HS-27A (cell line): ENCODE measurements around the gene THAP5.

Source experiments
- DNase-seq: peaks from one replicate; pipeline ENCODE4 v3.0.0-alpha.2; 2012; ENCODE audit warnings: low read depth, missing footprints

THAP5 gene

DNA sequence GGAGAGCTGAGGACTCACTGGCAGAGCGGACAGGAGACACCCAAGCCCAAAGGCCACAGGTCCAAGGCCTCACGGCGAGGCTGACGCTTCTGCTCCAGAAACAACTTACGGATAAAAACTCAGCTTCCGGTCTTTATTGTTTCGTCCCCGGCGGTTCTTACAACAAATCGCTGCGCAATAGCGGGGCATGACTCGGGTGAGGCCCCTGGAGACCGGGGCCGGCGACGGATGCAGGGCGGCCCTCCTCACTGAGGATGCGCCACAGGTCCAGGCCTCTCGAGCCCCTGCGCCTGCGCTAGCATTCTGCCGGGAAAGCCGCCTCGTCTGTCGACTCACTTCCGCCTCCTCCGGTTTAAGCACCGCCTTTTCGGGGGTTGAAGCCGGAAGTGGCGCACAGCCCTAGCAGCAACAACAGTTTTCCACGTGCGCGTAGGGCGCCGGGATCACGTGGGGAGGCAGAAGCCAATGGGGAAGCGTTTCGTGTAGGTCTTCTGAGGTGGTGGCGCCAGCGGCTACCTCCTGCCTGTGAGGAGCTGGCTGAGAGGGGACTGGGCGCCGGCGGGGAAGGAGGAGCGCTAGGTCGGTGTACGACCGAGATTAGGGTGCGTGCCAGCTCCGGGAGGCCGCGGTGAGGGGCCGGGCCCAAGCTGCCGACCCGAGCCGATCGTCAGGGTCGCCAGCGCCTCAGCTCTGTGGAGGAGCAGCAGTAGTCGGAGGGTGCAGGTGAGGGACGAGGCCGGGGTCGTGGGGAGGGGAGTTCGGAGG is at the start of gene THAP5, which contains the start of gene DNAJB9:
THAP5 (minus strand) TSS at position 326 of the 765 bp plus-strand sequence; CDS start at position 189, 137 bp downstream.
DNAJB9 (plus strand) TSS at position 494 of the 765 bp plus-strand sequence. CDS start 1,853 bp downstream, outside the sequence.
- peak; percentile 90 for DNase-seq

DNA sequence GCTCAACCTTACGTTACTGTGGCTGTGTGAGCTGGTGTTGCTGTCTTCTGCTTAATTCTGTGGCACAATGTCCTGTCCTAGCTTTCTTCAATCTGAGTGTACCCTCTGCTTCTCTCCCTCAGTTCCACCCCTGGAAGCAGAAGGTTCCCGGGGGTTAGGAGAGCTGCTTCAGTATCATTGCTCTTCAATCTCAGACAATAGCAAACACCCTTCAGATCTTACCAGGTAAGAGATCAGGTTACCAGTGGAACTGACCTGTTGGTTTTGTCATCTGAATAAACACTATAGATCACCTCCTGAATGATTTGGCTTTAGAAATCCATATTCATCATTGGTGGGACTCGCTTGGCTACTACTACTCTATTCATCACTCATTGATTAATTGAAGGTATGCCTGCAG is 48.5 kb upstream of the THAP5 start:
- DNase-seq, result no peak

DNA sequence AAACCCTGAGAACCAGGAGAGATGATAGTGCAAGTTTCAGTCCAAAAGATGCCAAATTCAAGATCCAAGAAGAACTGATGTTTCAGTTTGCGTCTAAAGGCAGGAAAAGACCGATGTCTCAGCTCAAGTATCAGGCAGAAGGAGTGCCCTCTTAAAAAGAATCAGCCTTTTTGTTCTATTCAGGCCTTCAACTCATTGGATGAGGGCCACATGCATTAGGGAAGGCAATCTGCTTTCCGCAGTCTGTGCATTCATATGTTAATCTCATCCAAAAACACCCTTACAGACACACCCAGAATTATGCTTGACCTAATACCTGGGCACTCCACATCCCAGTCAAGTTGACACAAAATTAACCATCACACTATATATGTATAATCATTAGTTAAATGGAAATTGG is 45.4 kb upstream of the THAP5 start:
- DNase-seq, result no peak

DNA sequence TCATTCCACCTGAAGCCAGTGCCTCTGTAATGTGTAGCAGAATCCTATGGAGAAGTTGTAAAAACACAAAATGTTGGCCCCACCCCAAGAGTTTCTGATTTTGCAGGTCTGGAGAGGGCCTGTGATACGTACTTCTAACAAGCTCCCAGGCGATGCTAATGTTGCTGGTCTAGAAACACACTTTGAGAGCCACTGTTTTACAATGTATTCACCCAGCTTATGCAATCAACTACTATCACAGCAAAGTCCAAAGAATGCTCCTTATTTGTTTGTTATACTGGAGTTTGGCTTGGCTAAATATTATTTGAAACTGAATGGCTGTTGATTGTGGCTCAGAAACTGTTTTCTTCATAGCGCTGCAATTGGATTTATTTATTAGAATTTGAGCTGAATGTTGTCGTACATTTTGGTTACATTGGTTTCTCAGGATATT is 44.5 kb upstream of the THAP5 start:
- no peak for DNase-seq

GRCh38 chr7:108613147-108613948 is 43.8 kb upstream of the THAP5 start:
- peak; percentile 4 for DNase-seq

GRCh38 chr7:108611268-108611667 is 41.8 kb upstream of the THAP5 start:
- DNase-seq, result no peak

GRCh38 chr7:108609643-108610042 is 40.1 kb upstream of the THAP5 start:
- no peak for DNase-seq

DNA sequence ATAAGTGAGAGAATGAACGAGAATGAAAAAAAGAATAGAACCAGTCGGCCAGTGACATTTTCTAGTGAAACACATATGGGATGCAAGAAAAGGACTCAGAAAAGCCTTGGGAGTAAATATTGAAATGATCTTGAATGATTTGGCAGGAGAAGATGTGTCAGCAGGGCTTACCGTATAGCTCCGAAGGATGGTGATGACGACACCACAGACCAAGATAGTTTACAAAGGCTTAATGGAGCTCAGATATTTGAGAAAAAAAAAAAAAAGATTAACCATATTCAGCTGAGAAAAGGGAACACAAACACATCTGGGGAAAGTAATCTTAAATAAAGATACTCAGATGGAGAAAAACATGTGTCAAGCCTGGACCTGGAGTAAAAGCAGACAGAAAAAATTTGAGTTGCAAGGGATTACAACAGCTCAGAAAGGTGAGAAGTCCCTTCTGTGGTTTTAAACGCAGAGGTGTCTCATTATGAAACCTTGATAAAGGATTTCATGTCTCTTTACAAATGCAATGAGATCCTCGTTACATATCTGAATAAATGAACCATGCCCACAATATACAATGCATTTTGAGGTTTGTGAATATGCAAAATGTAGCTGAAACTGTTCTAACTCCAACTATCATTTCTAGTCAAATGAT is 36.2 kb upstream of the THAP5 start:
- no peak for DNase-seq

DNA sequence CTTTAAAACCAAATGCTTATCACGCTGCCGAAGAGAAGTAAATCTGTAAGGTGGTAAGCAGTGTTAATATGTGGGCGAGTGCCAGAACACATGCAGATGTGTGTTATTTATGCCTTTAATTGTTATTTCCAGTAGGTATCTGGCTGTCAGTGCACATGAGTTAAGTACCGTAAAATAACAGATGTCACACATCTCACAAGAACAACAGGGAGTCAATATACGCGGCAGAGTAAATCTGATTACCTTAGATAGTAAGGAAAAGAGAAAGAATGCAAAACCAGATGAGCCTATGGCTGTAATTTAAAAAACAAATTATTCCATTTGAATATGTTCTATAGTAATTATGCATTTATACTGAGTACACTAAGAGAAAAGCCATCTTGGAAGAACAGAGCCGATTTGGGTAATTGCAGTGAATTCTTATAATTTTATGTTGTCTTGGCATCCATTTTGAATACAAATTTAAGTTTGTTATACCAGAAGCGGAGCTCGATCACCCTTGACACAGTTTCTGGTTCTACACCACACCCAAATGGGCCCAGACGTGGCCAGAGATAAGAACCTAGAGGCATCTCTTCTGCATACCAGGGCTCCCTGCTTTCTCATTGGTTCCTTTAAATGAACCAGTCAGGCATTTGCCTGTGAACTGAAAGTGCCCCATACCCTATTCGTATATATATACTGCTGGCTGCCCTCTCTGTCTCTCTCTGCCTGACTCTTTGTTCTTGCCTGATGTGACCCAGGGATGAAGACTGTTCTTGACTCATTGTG is 35.0 kb upstream of the THAP5 start:
- DNase-seq, result no peak

GRCh38 chr7:108603656-108604306 is 34.3 kb upstream of the THAP5 start:
- DNase-seq, result no peak

- no peak for DNase-seq
Measured at GRCh38 chr7:108600399-108600798, 30.9 kb upstream of the THAP5 start.

- DNase-seq, result no peak
Measured at GRCh38 chr7:108598914-108599580, 29.5 kb upstream of the THAP5 start.

GRCh38 chr7:108598153-108598552 is 28.6 kb upstream of the THAP5 start:
- no peak for DNase-seq

DNA sequence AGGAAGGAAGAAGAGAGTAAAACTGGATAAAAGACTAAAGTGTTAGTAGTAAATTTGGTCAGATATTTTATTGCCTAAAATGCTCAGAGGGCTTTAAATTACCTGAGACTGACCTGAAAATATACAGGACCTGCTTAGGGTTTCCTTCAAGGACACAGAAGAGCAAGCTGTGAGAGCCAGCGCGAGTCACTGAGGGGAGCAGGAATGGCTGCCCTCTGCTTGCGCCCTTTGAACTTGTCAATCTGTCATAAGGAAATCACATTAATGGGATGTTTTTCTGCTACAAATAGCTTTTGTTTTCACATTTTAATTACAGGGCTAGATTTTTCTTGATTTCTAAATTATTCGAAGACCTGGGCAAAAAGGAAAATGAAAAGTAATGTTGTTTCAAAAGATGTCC is 27.1 kb upstream of the THAP5 start:
- no peak for DNase-seq

DNA sequence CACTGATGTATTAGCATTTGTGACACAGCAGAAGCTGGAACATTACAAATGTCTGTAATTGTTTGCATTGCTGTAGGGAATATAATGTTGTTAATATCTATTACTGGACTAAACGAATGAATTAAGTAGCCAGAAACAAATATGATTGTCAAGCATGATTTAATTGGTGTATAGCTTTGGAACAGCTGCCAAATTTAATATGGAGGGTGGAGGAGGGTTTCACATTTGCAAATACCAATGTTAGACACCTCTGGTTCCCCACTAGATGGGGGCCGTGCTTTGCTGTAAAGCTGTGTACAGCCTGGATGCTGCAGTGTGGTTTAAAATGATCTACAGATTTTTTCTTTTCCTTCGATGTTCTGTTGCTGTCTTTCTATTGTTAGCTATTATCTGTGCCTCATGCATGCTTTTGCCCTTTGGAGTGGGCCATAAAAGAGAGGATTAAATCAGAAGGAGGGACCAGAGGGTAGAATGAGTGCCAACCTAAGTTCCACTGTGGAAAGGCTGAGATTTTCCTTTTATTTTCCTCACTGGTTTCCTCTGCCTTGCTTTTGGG is 23.2 kb upstream of the THAP5 start:
- no peak for DNase-seq

DNA sequence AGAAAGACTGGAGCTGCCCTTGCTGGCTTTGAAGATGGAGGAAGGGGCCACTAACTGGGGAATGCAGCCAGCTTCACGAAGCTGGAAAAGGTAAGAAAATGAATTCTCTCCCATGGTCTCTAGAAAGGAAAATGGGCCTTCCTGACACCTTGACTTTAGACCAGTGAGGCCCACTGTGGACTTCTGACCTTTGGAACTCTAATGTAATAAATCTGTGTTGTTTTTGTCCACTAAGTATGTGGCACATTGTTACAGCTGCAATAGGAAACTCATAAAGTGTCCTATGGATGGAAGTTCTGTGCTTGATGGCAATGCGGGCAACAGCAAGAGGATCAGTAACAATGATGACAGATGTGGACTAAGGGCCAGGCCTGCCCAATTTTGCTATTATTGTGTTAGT is 21.1 kb upstream of the THAP5 start:
- no peak for DNase-seq

GRCh38 chr7:108589874-108590273 is 20.4 kb upstream of the THAP5 start:
- no peak for DNase-seq

DNA sequence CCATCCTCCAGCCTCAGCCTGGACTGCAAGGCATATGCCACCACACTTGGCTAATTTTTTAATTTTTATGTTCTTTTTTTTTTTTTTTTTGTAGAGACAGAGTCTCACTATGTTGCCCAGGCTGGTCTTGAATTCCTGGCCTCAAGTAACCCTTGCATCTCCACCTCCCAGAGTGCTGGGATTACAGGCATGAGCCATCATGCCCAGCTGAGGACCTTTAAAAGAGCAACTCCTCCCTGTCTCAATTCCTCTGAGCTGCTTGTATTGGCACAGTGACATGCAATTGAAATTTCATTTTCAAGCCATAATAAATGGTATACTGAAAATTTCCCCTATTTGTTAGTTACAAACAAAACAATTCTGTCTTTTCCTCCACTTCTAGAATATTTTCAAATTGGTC is 19.7 kb upstream of the THAP5 start:
- no peak for DNase-seq

DNA sequence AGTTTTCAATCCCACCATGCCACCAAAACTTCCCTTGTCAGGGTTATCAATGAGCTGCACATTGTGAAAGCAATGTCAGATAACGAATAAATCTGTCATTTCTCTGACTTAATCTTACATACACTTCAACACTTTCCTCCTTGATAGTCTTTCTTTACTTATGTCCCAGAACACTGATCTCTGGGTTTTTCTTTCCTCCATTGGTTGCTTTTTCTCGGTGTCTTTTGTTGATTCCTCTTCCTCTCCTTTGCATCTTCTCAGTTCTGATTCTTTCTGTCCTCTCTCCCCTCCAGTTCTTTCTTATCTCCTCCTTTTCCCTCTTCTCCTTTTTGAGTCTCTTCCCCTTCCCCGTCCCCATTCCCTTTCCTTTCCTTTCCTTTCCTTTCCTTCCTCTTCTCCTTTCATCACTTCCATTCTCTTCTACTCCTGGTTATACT is 16.8 kb upstream of the THAP5 start:
- no peak for DNase-seq

DNA sequence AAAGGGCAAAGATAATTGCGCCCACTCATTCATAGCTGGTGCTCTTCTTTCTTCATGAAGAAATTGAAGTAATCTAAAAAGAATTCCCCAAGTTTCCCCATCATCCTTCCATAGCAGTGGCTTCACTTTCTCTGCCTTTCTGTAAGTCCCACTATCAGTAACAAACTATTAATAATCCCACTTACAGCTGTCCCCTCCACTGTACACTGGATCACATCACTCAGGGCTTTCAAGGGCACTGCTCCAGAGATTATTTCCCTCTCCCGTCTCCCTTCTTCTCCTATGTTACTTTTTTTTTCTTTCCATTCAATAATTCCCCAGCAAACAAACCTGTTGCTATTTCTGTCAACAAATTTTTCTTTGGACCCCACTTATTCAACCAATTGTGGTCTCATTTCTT is 16.3 kb upstream of the THAP5 start:
- no peak for DNase-seq
